ENCODE data around the gene SLC35B3. TPM values are rescaled to one million over a fixed set of nuclear protein-coding genes. Genes with fewer than 3 reads are reported as not detected.
A peak's percentile ranks its signal among the peaks of the same experiment; 100 is the strongest.
"Not testable (repeated sequence)": the region's sequence is repeated elsewhere in the genome, so short reads cannot be mapped to it uniquely, and the experiment has no call there.

Gene SLC35B3
- total RNA-seq (2014; rRNA removed; shearing (Covaris generic)), result 9.6 and 12.0 TPM in 2 replicates

GRCh38 chr6:8435093-8435844, at the start of gene SLC35B3:
Gene SLC35B3 (minus strand): TSS chr6:8435545.
- H3K27me3 ChIP-seq, result no peaks in the 10 kb centered on the region
- H3K27ac ChIP-seq, result peak within 1 kb of the TSS; percentile 76
- no peaks in the 10 kb centered on the region for H3K9me3 ChIP-seq (replicated peaks)
- peak; percentile 93 for DNase-seq
- H3K4me1 ChIP-seq, result no peaks in the 10 kb centered on the region
- H3K36me3 ChIP-seq, result no peaks in the 10 kb centered on the region
- peak within 1 kb of the TSS; percentile 91 for H3K4me3 ChIP-seq

DNA sequence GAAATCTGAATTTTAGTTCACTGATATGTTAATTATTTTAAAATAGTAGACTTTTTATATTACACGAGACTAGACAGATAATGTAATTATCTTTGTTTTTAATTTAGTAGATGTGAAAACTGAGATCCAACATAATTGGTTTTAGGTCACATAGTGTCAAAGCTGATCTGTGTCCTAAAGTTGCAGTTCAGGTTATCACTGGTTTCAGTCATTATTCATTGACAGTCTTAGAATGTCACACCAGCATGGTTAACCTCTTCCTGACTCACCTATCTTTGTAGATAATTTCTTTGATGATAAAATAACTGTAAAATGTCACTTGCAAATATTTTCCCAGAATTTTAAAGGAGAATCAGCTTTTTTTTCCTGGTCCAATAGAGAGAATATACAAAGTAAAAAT, 48.3 kb upstream of the SLC35B3 start:
- Histone ChIP-seq H3K27ac (no peak overlapping the region), H3K27me3 (no peaks in the 10 kb centered on the region), H3K4me3 (no peak overlapping the region), H3K9me3 (replicated peaks) (no peaks in the 10 kb centered on the region), H3K36me3 (no peaks in the 10 kb centered on the region), H3K4me1 (no peaks in the 10 kb centered on the region)
- DNase-seq, result no peak

DNA sequence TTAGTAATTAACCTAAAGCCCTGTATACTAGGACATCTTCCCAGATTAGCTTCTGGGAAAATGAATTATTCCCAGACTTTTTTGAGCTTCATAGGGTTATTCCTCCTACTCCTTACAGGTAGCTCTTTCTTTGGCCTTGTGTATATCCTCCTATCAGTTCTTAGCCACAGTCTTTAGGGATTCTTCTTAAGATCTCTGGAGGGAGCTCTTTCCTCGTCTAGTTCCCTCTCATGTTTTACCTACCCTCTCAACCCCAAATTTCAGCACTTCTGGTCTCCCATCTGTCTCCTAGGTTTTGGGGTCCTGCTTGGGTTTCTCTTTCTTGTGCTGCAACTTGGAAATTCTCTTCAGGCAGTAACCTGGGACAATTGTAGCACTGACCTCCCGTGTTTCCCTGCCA, 46.4 kb upstream of the SLC35B3 start:
- Histone ChIP-seq H3K4me1 (no peaks in the 10 kb centered on the region), H3K4me3 (no peak overlapping the region), H3K27me3 (no peaks in the 10 kb centered on the region), H3K27ac (no peak overlapping the region), H3K9me3 (replicated peaks) (no peaks in the 10 kb centered on the region), H3K36me3 (no peaks in the 10 kb centered on the region)
- peak in 1 of 2 experiments; percentile 37 for DNase-seq

GRCh38 chr6:8478418-8478817, 43.1 kb upstream of the SLC35B3 start:
- no peak for DNase-seq
- Histone ChIP-seq H3K4me1 (no peaks in the 10 kb centered on the region), H3K4me3 (no peak overlapping the region), H3K9me3 (replicated peaks) (no peaks in the 10 kb centered on the region), H3K36me3 (no peaks in the 10 kb centered on the region), H3K27me3 (no peaks in the 10 kb centered on the region), H3K27ac (no peak overlapping the region)

DNA sequence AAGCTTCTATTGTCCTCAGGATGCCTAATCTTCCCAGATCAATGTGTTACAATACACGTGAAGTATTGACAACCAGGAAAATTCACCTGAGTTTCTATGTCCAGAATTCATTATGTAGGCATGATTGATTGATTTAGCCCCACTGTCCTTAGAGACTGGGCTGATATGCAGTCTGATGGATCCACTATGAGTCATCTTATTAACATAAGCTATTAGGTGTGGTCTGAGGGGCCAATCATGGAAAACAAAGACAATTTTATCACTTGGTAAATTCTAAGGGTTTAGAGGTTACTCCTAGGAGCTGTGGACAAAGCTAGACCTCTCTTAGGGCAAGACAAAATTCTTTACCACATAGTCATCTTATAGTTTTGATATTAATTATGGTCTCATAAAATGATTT, 41.3 kb upstream of the SLC35B3 start:
- no peaks in the 10 kb centered on the region for H3K27me3 ChIP-seq
- H3K36me3 ChIP-seq, result no peaks in the 10 kb centered on the region
- H3K27ac ChIP-seq, result no peak overlapping the region
- DNase-seq, result no peak
- no peaks in the 10 kb centered on the region for H3K9me3 ChIP-seq (replicated peaks)
- no peaks in the 10 kb centered on the region for H3K4me1 ChIP-seq
- H3K4me3 ChIP-seq, result no peak overlapping the region

GRCh38 chr6:8468552-8469356, 33.4 kb upstream of the SLC35B3 start:
- H3K4me1 ChIP-seq, result no peaks in the 10 kb centered on the region
- no peaks in the 10 kb centered on the region for H3K9me3 ChIP-seq (replicated peaks)
- no peaks in the 10 kb centered on the region for H3K36me3 ChIP-seq
- DNase-seq, result no peak
- H3K27me3 ChIP-seq, result no peaks in the 10 kb centered on the region
- no peak overlapping the region for H3K27ac ChIP-seq
- H3K4me3 ChIP-seq, result no peak overlapping the region

- Histone ChIP-seq H3K9me3 (replicated peaks) (no peaks in the 10 kb centered on the region), H3K4me1 (no peaks in the 10 kb centered on the region), H3K27me3 (no peaks in the 10 kb centered on the region), H3K36me3 (no peaks in the 10 kb centered on the region), H3K27ac (no peak overlapping the region), H3K4me3 (no peak overlapping the region)
- DNase-seq, result no peak
Measured at GRCh38 chr6:8462694-8463093, 27.3 kb upstream of the SLC35B3 start.

GRCh38 chr6:8462169-8462568, 26.8 kb upstream of the SLC35B3 start:
- no peak for DNase-seq
- no peak overlapping the region for H3K27ac ChIP-seq

DNA sequence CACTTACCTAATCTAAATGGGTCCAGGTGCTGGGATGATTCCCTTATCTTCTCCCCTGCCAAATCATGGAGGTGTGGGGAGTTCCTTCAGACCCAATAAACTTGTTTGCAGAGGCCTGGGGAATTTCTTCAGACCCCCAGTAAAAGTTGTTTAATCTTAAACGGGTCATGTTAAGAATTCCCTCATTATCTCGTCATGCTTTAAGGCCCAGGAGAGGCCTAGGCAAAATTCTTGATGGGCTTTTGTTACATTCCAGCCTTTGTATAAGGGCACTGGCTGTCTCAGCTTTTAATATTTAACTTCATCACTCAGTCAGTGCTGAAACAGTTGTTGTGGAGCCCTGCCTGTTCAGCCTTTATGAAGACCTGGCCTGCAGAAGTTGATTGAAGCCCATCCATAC, 11.0 kb upstream of the SLC35B3 start:
- no peak for DNase-seq
- Histone ChIP-seq H3K4me1 (no peaks in the 10 kb centered on the region), H3K27me3 (no peaks in the 10 kb centered on the region), H3K4me3 (no peak overlapping the region), H3K27ac (no peak overlapping the region), H3K36me3 (no peaks in the 10 kb centered on the region), H3K9me3 (replicated peaks) (no peaks in the 10 kb centered on the region)

More at GRCh38 chr6:8462169-8462568, 26.8 kb upstream of the SLC35B3 start:
- Histone ChIP-seq H3K4me3 (no peak overlapping the region), H3K4me1 (no peaks in the 10 kb centered on the region), H3K36me3 (no peaks in the 10 kb centered on the region), H3K9me3 (replicated peaks) (no peaks in the 10 kb centered on the region), H3K27me3 (no peaks in the 10 kb centered on the region)

GRCh38 chr6:8445930-8446329, 10.6 kb upstream of the SLC35B3 start:
- not testable (repeated sequence) for DNase-seq; H3K36me3 ChIP-seq; H3K9me3 ChIP-seq (replicated peaks); H3K4me1 ChIP-seq; H3K27ac ChIP-seq; H3K27me3 ChIP-seq; H3K4me3 ChIP-seq

DNA sequence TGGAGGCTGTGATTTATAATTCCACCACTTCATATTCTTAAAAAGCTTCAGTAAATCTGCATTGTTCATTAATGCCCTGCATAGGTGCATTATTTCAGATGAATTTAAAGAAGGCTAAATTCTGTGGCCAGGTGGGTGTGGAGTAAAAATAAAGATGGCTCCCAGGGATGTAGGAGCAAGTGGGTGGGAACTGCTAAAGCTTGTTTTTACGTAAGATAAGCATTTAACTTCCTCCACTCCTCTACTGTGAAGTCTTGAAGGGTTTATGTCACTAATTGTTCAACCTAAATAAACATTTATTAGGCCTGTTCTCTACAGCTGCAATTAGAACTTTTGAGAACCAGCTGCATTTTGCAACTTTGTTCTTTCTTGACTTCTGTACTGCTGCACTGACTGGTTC, 6.8 kb upstream of the SLC35B3 start:
- H3K36me3 ChIP-seq, result no peaks in the 10 kb centered on the region

DNA sequence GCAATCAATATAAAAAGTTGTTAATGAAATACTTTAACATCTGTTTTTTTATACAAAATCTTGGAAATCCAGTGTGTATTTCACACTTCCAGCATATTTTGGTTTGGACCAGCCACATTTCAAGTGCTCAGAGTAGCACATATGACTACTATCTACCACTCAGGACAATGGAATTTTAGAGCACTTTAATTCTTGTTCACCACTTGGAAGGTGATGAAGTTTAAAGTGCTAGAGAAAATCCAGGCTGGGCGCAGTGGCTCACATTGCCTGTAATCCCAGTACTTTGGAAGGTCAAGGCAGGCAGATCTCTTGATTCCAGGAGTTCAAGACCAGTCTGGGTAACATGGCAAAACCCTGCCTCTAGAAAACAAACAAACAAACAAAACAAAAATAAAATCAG, 6.1 kb upstream of the SLC35B3 start:
- Histone ChIP-seq H3K27ac (no peak overlapping the region), H3K36me3 (no peaks in the 10 kb centered on the region), H3K4me1 (no peaks in the 10 kb centered on the region), H3K27me3 (no peaks in the 10 kb centered on the region), H3K9me3 (replicated peaks) (no peaks in the 10 kb centered on the region), H3K4me3 (no peak overlapping the region)
- DNase-seq, result no peak

More for the DNA sequence above, 6.8 kb upstream of the SLC35B3 start:
- H3K27me3 ChIP-seq, result no peaks in the 10 kb centered on the region
- no peaks in the 10 kb centered on the region for H3K4me1 ChIP-seq
- no peak overlapping the region for H3K4me3 ChIP-seq
- H3K9me3 ChIP-seq (replicated peaks), result no peaks in the 10 kb centered on the region
- no peak overlapping the region for H3K27ac ChIP-seq
- DNase-seq, result no peak

DNA sequence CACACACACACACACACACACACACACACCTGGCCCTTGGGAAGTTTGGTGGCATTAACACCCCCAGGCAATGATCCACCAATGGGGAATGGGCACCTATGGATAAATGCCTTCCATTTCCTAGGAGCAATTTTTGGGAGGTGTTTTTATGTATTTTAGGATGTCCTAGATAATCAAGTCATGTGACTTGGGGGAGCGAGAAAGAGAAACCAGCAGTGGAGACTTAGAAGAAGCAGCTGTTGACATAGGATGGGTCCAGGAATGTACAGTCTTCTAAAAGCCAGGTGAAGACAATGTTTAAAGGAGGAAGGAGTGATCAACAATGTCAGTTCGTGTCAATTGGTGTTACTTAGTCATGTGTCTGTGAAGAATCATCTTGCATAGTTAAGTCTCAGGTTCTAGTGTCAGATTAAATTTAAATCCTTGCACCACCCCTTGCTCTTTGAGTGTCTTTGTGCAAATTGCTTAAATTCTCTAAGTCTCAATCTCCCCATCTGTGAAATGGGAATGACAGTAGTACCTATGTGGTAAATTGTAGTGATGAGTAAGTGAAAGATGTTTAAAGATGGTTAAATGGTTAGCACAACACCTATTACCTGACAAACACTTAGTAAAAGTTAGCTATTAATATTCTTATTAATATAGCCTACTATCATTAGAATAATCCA, 4.4 kb upstream of the SLC35B3 start:
- Histone ChIP-seq H3K9me3 (replicated peaks) (no peaks in the 10 kb centered on the region), H3K36me3 (no peaks in the 10 kb centered on the region), H3K27ac (no peak overlapping the region), H3K4me3 (no peak overlapping the region), H3K4me1 (no peaks in the 10 kb centered on the region), H3K27me3 (no peaks in the 10 kb centered on the region)
- no peak for DNase-seq

DNA sequence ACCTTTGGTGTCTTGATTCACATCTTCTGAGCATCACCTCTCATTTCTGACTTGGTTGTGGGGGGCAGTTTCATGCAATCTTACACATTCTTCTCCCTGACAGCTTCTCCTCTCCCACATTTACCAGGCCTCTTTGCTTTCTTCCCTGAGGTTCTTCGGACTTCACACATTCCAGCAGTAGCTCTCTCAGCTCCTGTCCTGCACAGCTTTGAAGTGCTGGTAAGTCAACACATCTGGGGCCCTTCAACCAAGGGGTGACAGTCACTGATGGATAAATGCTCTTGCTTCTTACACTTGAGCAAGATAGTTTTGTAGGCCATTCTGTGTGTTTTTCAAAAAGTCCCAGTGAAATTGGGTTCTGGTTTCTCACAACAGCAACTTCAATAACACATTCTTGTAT, 2.5 kb upstream of the SLC35B3 start:
- H3K4me1 ChIP-seq, result no peaks in the 10 kb centered on the region
- H3K4me3 ChIP-seq, result no peak overlapping the region
- H3K36me3 ChIP-seq, result no peaks in the 10 kb centered on the region
- no peak for DNase-seq
- H3K27ac ChIP-seq, result no peak overlapping the region
- no peaks in the 10 kb centered on the region for H3K27me3 ChIP-seq
- H3K9me3 ChIP-seq (replicated peaks), result no peaks in the 10 kb centered on the region

- Histone ChIP-seq H3K4me1 (no peaks in the 10 kb centered on the region), H3K9me3 (replicated peaks) (no peaks in the 10 kb centered on the region), H3K27me3 (no peaks in the 10 kb centered on the region), H3K4me3 (no peak overlapping the region), H3K36me3 (no peaks in the 10 kb centered on the region), H3K27ac (no peak overlapping the region)
- DNase-seq, result no peak
Measured at GRCh38 chr6:8436966-8437365, 1.6 kb upstream of the SLC35B3 start.
